SK-N-SH (cell line): ENCODE data around the gene NUMB.
"Not testable (repeated sequence)": the region's sequence is repeated elsewhere in the genome, so short reads cannot be mapped to it uniquely, and the experiment has no call there.

Experiments used
- CHD2 ChIP-seq: fragments of 150-350 bp; IDR thresholded peaks from 2 replicates; pipeline ENCODE4 v1.6.1; 2018; ENCODE audit warnings: low read length; ENCODE audit not compliant: partially characterized antibody
- TF ChIP-seq, protein P1 (sequence below): fragments of 200-600 bp; sonication (generic); IDR thresholded peaks from 2 replicates; pipeline ENCODE4 v1.6.1; 2017; ENCODE audit warnings: antibody characterized with exemption, mild to moderate bottlenecking, moderate library complexity
- TF ChIP-seq, protein P2 (sequence below): IDR thresholded peaks from 2 replicates; pipeline ENCODE4 v1.4.0; 2012; ENCODE audit warnings: low read depth

DNA sequence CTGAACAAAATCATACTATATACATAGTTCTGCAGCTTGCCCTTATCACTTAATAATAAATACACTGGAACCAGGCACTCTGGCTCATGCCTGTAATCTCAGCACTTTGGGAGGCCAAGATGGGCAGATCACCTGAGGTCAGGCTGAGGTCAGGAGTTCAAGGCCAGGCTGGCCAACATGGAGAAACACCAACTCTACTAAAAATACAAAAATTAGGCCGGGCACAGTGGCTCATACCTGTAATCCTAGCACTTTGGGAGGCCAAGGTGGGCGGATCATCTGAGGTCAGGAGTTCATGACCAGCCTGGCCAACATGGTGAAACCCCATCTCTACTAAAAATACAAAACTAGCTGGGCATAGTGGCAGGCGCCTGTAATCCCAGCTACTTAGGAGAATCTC is 109.3 kb downstream of the NUMB start:
- TF ChIP-seq, protein P1, sequence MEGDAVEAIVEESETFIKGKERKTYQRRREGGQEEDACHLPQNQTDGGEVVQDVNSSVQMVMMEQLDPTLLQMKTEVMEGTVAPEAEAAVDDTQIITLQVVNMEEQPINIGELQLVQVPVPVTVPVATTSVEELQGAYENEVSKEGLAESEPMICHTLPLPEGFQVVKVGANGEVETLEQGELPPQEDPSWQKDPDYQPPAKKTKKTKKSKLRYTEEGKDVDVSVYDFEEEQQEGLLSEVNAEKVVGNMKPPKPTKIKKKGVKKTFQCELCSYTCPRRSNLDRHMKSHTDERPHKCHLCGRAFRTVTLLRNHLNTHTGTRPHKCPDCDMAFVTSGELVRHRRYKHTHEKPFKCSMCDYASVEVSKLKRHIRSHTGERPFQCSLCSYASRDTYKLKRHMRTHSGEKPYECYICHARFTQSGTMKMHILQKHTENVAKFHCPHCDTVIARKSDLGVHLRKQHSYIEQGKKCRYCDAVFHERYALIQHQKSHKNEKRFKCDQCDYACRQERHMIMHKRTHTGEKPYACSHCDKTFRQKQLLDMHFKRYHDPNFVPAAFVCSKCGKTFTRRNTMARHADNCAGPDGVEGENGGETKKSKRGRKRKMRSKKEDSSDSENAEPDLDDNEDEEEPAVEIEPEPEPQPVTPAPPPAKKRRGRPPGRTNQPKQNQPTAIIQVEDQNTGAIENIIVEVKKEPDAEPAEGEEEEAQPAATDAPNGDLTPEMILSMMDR = not testable (repeated sequence)
- TF ChIP-seq CHD2 = not testable (repeated sequence)
- TF ChIP-seq, protein P2, sequence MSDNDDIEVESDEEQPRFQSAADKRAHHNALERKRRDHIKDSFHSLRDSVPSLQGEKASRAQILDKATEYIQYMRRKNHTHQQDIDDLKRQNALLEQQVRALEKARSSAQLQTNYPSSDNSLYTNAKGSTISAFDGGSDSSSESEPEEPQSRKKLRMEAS = not testable (repeated sequence)
